Stimulated activated naive B cell treated with anti-CD40 and anti-IgM and Interleukin-4, amounts not matched to agents 10 μg/mL and 1 μg/mL and 100 μg/mL, for 72 hours (primary cell): ENCODE data around the gene PCSK6.

Experiments
- ATAC-seq, 2 donors: fragments of 150-1000 bp; cut with Tn5 transposase; replicated peaks; 2 replicates each; pipeline ENCODE4 v1.10.0; 2021; ENCODE audit warnings: moderate library complexity in 1 of 2
- DNase-seq: peaks from one replicate; pipeline ENCODE4 v3.0.0; 2021
- H3K27ac Mint-ChIP-seq: one replicate; pipeline ENCODE4 v1.8.0; 2022; ENCODE audit warnings: mild to moderate bottlenecking, mixed read lengths
- H3K27me3 Mint-ChIP-seq, 2 donors: one replicate each; pipeline ENCODE4 v1.8.0; 2022; ENCODE audit warnings: mixed read lengths in 2 of 2
- H3K36me3 Mint-ChIP-seq, 2 donors: one replicate each; pipeline ENCODE4 v1.8.0; 2022; ENCODE audit warnings: mixed read lengths in 2 of 2, mild to moderate bottlenecking in 1 of 2
- H3K4me1 Mint-ChIP-seq, 2 donors: one replicate each; pipeline ENCODE4 v1.8.0; 2022; ENCODE audit warnings: mixed read lengths in 2 of 2, mild to moderate bottlenecking in 1 of 2
- H3K4me3 Mint-ChIP-seq, 2 donors: one replicate each; pipeline ENCODE4 v1.8.0; 2022; ENCODE audit warnings: mild to moderate bottlenecking in 2 of 2, mixed read lengths in 2 of 2, moderate library complexity in 1 of 2
- H3K9me3 Mint-ChIP-seq, 2 donors: one replicate each; pipeline ENCODE4 v1.8.0; 2022; ENCODE audit warnings: mixed read lengths in 2 of 2, mild to moderate bottlenecking in 1 of 2

Gene PCSK6

GRCh38 chr15:101498717-101499480 lies 9.4 kb upstream of the PCSK6 start:
- ATAC-seq, result no peak
- no peak overlapping the region for H3K27ac Mint-ChIP-seq
- H3K36me3 Mint-ChIP-seq, result no peaks in the 10 kb centered on the region
- H3K9me3 Mint-ChIP-seq, result no peaks in the 10 kb centered on the region
- H3K4me1 Mint-ChIP-seq, result peaks cover 34 to 62% of the 10 kb centered on the region in 2 donors
- no peak for DNase-seq
- H3K4me3 Mint-ChIP-seq, result peak overlapping the region in 1 of 2 donors; percentile 9
- H3K27me3 Mint-ChIP-seq, result peaks cover 56 to 67% of the 10 kb centered on the region in 2 donors

- H3K9me3 Mint-ChIP-seq, result no peaks in the 10 kb centered on the region
- H3K4me3 Mint-ChIP-seq, result no peak overlapping the region
- H3K4me1 Mint-ChIP-seq, result peaks cover 36 to 62% of the 10 kb centered on the region in 2 donors
- ATAC-seq (no peak), DNase-seq (no peak)
- H3K36me3 Mint-ChIP-seq, result no peaks in the 10 kb centered on the region
- peaks cover 53 to 70% of the 10 kb centered on the region in 2 donors for H3K27me3 Mint-ChIP-seq
- H3K27ac Mint-ChIP-seq, result no peak overlapping the region
Observed at GRCh38 chr15:101498076-101498716, 8.7 kb upstream of the PCSK6 start.

DNA sequence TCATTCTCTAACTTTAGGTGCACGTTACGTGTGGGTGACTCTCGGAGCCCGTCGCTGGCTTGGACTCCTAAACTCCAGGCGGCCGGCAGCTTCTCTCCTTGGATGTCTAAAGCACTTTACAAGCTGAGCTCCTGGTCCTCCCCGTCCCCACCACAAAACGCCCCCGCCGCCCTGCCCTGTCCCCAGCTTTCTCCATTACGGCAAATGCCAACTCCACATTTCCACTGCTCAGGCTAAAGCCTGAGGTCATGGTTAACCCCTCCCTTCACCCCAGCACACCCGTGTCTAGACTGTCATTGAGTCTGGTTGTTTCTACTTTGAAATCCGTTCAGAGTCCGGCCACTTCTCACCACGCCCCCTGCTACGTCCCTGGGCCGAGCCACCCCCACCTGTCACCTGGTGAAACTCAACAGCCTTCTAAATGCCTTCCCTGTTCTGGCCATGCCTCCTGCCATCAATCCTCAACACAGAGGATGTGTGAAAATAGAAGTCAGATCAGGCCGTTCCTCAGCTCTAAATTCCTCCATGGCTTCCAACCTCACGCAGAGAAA lies 8.1 kb upstream of the PCSK6 start:
- Mint-ChIP-seq H3K4me3 (no peak overlapping the region), H3K4me1 (peaks cover 36 to 62% of the 10 kb centered on the region in 2 donors), H3K36me3 (no peaks in the 10 kb centered on the region), H3K27ac (no peak overlapping the region), H3K27me3 (peaks cover 47 to 70% of the 10 kb centered on the region in 2 donors), H3K9me3 (no peaks in the 10 kb centered on the region)
- no peak for ATAC-seq
- DNase-seq, result no peak

DNA sequence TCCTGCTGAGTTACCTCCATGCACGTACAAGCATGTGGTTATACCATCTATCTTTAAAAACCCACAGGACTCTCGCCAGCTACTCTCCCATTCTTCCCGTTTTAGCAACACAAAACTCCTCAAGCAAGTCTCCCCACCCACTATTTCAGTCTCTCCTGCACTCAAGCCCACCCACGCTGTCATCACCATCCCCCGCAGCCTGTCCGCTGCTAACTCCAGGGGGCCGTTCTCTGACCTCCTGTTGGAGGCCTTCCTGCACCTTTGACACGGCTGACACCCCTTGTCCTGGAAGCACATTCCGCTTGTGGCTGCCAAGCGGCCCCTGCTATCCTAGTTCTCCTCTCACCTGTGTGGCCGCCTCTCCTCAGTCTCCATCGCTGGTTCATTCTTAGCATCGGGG lies 7.5 kb upstream of the PCSK6 start:
- Mint-ChIP-seq H3K9me3 (no peaks in the 10 kb centered on the region), H3K27ac (no peak overlapping the region), H3K4me1 (peaks cover 36 to 62% of the 10 kb centered on the region in 2 donors), H3K27me3 (peaks cover 50 to 72% of the 10 kb centered on the region in 2 donors), H3K4me3 (peak overlapping the region in 1 of 2 donors; percentile 10), H3K36me3 (no peaks in the 10 kb centered on the region)
- DNase-seq (no peak), ATAC-seq (no peak)

GRCh38 chr15:101496198-101496986 lies 6.9 kb upstream of the PCSK6 start:
- Mint-ChIP-seq H3K27me3 (peaks cover 56 to 73% of the 10 kb centered on the region in 2 donors), H3K4me3 (peak overlapping the region; percentile 10 to 54), H3K27ac (peak overlapping the region; percentile 38), H3K4me1 (peaks cover 34 to 57% of the 10 kb centered on the region in 2 donors), H3K36me3 (no peaks in the 10 kb centered on the region), H3K9me3 (no peaks in the 10 kb centered on the region)
- DNase-seq, result no peak
- no peak for ATAC-seq

GRCh38 chr15:101495334-101496197 lies 6.1 kb upstream of the PCSK6 start:
- peak overlapping the region in 1 of 2 donors; percentile 7 for H3K4me3 Mint-ChIP-seq
- DNase-seq, result no peak

GRCh38 chr15:101494251-101494796 lies 4.8 kb upstream of the PCSK6 start:
- H3K27ac Mint-ChIP-seq, result no peak overlapping the region
- H3K9me3 Mint-ChIP-seq, result no peaks in the 10 kb centered on the region
- no peak for ATAC-seq
- H3K4me3 Mint-ChIP-seq, result no peak overlapping the region
- peaks cover 69 to 73% of the 10 kb centered on the region in 2 donors for H3K27me3 Mint-ChIP-seq
- DNase-seq, result no peak
- H3K36me3 Mint-ChIP-seq, result no peaks in the 10 kb centered on the region
- H3K4me1 Mint-ChIP-seq, result peaks cover 24 to 37% of the 10 kb centered on the region in 2 donors

More at GRCh38 chr15:101495334-101496197, 6.1 kb upstream of the PCSK6 start:
- peaks cover 30 to 49% of the 10 kb centered on the region in 2 donors for H3K4me1 Mint-ChIP-seq
- no peak for ATAC-seq
- peaks cover 65 to 75% of the 10 kb centered on the region in 2 donors for H3K27me3 Mint-ChIP-seq
- H3K9me3 Mint-ChIP-seq, result no peaks in the 10 kb centered on the region
- no peaks in the 10 kb centered on the region for H3K36me3 Mint-ChIP-seq
- no peak overlapping the region for H3K27ac Mint-ChIP-seq

GRCh38 chr15:101492766-101493692 lies 3.5 kb upstream of the PCSK6 start:
- H3K4me3 Mint-ChIP-seq, result no peak overlapping the region
- H3K36me3 Mint-ChIP-seq, result no peaks in the 10 kb centered on the region
- H3K4me1 Mint-ChIP-seq, result peaks cover 24 to 40% of the 10 kb centered on the region in 2 donors
- DNase-seq (no peak), ATAC-seq (no peak)
- H3K9me3 Mint-ChIP-seq, result no peaks in the 10 kb centered on the region
- H3K27me3 Mint-ChIP-seq, result peaks cover 66 to 67% of the 10 kb centered on the region in 2 donors
- no peak overlapping the region for H3K27ac Mint-ChIP-seq

DNA sequence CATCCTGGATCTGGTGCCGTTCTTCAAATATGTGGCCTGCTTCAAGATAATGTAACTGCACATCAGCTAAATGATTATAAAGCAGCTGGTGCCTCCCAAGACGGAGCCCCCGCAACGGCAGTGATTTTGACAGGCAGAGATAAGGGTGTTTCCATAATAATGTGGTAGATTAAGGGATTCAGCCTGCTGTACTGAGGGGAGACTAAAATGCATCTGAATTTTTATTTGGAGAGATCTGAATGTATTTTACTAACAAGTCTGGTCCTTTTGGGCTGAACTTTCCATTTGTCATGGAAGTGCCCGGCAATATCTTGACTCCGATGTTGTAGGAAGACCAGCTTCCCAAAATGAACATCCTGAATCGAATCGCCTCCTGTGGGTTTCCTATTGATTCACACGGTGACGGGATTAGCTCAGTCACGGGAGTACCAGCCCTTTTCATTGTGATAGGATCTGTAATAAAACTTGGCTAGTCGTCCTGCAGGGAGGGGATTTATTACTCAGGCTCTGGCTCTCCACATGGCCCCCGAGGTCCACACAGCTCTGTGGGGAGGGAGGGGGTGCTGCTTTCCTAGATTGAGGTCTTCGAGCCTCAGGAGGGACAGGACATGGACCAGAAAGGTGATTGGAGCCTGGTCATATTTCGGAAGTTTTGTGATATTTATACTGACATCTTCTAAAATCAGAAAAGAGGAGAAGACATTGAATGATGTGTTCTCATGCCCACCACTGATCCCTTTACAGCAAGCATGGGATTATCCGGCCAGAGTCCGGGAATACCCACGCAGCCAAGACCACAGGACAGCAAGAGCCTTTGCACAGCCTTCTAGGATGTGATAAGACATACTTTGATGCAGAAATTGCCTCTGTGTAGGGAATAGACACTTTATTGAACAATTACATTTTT lies 2.5 kb upstream of the PCSK6 start:
- H3K4me1 Mint-ChIP-seq, result peaks cover 15 to 30% of the 10 kb centered on the region in 2 donors
- no peak overlapping the region for H3K4me3 Mint-ChIP-seq
- H3K9me3 Mint-ChIP-seq, result no peaks in the 10 kb centered on the region
- no peak for ATAC-seq
- DNase-seq, result no peak
- H3K27ac Mint-ChIP-seq, result no peak overlapping the region
- H3K36me3 Mint-ChIP-seq, result no peaks in the 10 kb centered on the region
- H3K27me3 Mint-ChIP-seq, result peaks cover 64 to 65% of the 10 kb centered on the region in 2 donors

- Mint-ChIP-seq H3K27ac (no peak overlapping the region), H3K4me1 (peaks cover 7 to 22% of the 10 kb centered on the region in 2 donors), H3K27me3 (peaks cover 63 to 65% of the 10 kb centered on the region in 2 donors), H3K36me3 (no peaks in the 10 kb centered on the region), H3K9me3 (no peaks in the 10 kb centered on the region), H3K4me3 (peak overlapping the region in 1 of 2 donors; percentile 43)
- ATAC-seq (no peak), DNase-seq (no peak)
Observed at GRCh38 chr15:101490922-101491733, 1.6 kb upstream of the PCSK6 start.

GRCh38 chr15:101490408-101490891 lies 943 bp upstream of the PCSK6 start:
- Mint-ChIP-seq H3K4me1 (peaks cover 4 to 15% of the 10 kb centered on the region in 2 donors), H3K27me3 (peaks cover 59 to 63% of the 10 kb centered on the region in 2 donors), H3K9me3 (no peaks in the 10 kb centered on the region), H3K27ac (no peak overlapping the region), H3K36me3 (no peaks in the 10 kb centered on the region), H3K4me3 (peak overlapping the region in 1 of 2 donors; percentile 54)
- ATAC-seq (no peak), DNase-seq (no peak)
